Glutamatergic neuron (in vitro differentiated cells): ENCODE measurements around the gene UBE2U. TPM values are rescaled to one million over a fixed set of nuclear protein-coding genes. Genes with fewer than 3 reads are reported as not detected.

ENCODE experiments used
- DNase-seq: peaks from one replicate; pipeline ENCODE4 v3.0.0; 2022
- H3K27ac Mint-ChIP-seq: one replicate; pipeline ENCODE4 v1.8.0; 2020; ENCODE audit warnings: mild to moderate bottlenecking, mixed read lengths, inconsistent platforms; ENCODE audit not compliant: unreplicated experiment
- H3K27me3 Mint-ChIP-seq: one replicate; pipeline ENCODE4 v1.8.0; 2020; ENCODE audit warnings: mild to moderate bottlenecking, moderate library complexity, mixed read lengths, inconsistent platforms; ENCODE audit not compliant: unreplicated experiment
- H3K36me3 Mint-ChIP-seq: one replicate; pipeline ENCODE4 v1.8.0; 2020; ENCODE audit warnings: mild to moderate bottlenecking, mixed read lengths, inconsistent platforms; ENCODE audit not compliant: unreplicated experiment
- H3K4me1 Mint-ChIP-seq: one replicate; pipeline ENCODE4 v1.8.0; 2020; ENCODE audit warnings: mild to moderate bottlenecking, low read depth, mixed read lengths, inconsistent platforms; ENCODE audit not compliant: unreplicated experiment
- H3K4me3 Mint-ChIP-seq: one replicate; pipeline ENCODE4 v1.8.0; 2020; ENCODE audit warnings: mild to moderate bottlenecking, mixed read lengths, inconsistent platforms; ENCODE audit not compliant: unreplicated experiment
- H3K9me3 Mint-ChIP-seq: one replicate; pipeline ENCODE4 v1.8.0; 2020; ENCODE audit warnings: mild to moderate bottlenecking, moderate library complexity, mixed read lengths, inconsistent platforms; ENCODE audit not compliant: unreplicated experiment
- CTCF ChIP-seq: fragments of 200-600 bp; sonication (generic); IDR thresholded peaks from one replicate; pipeline ENCODE4 v1.5.0; 2021; ENCODE audit not compliant: partially characterized antibody, unreplicated experiment
- total RNA-seq: library from RNA; stranded (reverse); fragmentation: NEBNext Ultra II Directional; extraction: Animal tissue kit (Norgen Biotek cat#: 25700); gene quantifications from one replicate; pipeline ENCODE4 v1.2.1, GENCODE V29; 2021; ENCODE audit not compliant: unreplicated experiment

Gene UBE2U
- total RNA-seq, 1 donor from 2014 or later: not detected

- Mint-ChIP-seq H3K27me3 (no peaks in the 10 kb centered on the region), H3K36me3 (peaks cover 8% of the 10 kb centered on the region)
- no peak for TF ChIP-seq CTCF
Observed at GRCh38 chr1:64176659-64177058, 26.8 kb upstream of the UBE2U start.

GRCh38 chr1:64179588-64179987 lies 23.8 kb upstream of the UBE2U start:
- TF ChIP-seq CTCF: no peak

More at GRCh38 chr1:64176659-64177058, 26.8 kb upstream of the UBE2U start:
- H3K4me1 Mint-ChIP-seq: peaks cover 9% of the 10 kb centered on the region
- H3K9me3 Mint-ChIP-seq: no peaks in the 10 kb centered on the region
- no peak for DNase-seq
- H3K27ac Mint-ChIP-seq: no peak overlapping the region
- H3K4me3 Mint-ChIP-seq: no peak overlapping the region

GRCh38 chr1:64182207-64182606 lies 21.2 kb upstream of the UBE2U start:
- DNase-seq: no peak
- no peak overlapping the region for H3K27ac Mint-ChIP-seq

More at GRCh38 chr1:64179588-64179987, 23.8 kb upstream of the UBE2U start:
- Mint-ChIP-seq H3K27ac (no peak overlapping the region), H3K27me3 (no peaks in the 10 kb centered on the region), H3K36me3 (peaks cover 8% of the 10 kb centered on the region), H3K4me3 (no peak overlapping the region), H3K4me1 (no peaks in the 10 kb centered on the region), H3K9me3 (no peaks in the 10 kb centered on the region)
- DNase-seq: no peak

GRCh38 chr1:64183395-64184002 lies 19.9 kb upstream of the UBE2U start:
- H3K4me1 Mint-ChIP-seq: no peaks in the 10 kb centered on the region
- no peak overlapping the region for H3K27ac Mint-ChIP-seq
- peaks cover 3% of the 10 kb centered on the region for H3K27me3 Mint-ChIP-seq
- H3K4me3 Mint-ChIP-seq: no peak overlapping the region
- H3K36me3 Mint-ChIP-seq: peaks cover 6% of the 10 kb centered on the region
- TF ChIP-seq CTCF: no peak
- H3K9me3 Mint-ChIP-seq: no peaks in the 10 kb centered on the region
- no peak for DNase-seq

More at GRCh38 chr1:64182207-64182606, 21.2 kb upstream of the UBE2U start:
- no peaks in the 10 kb centered on the region for H3K9me3 Mint-ChIP-seq
- no peaks in the 10 kb centered on the region for H3K27me3 Mint-ChIP-seq
- peaks cover 8% of the 10 kb centered on the region for H3K36me3 Mint-ChIP-seq
- TF ChIP-seq CTCF: no peak
- no peak overlapping the region for H3K4me3 Mint-ChIP-seq
- H3K4me1 Mint-ChIP-seq: no peaks in the 10 kb centered on the region

GRCh38 chr1:64184003-64184440 lies 19.4 kb upstream of the UBE2U start:
- Mint-ChIP-seq H3K9me3 (no peaks in the 10 kb centered on the region), H3K27ac (no peak overlapping the region), H3K4me3 (no peak overlapping the region), H3K27me3 (peaks cover 3% of the 10 kb centered on the region), H3K36me3 (peaks cover 4% of the 10 kb centered on the region), H3K4me1 (no peaks in the 10 kb centered on the region)
- no peak for DNase-seq
- no peak for TF ChIP-seq CTCF
